Smooth muscle cell (in vitro differentiated cells): ENCODE results near the gene SMAD6. TPM values are rescaled to one million over a fixed set of nuclear protein-coding genes. Genes with fewer than 3 reads are reported as not detected.

Source experiments
- DNase-seq: peaks from one replicate; lab custom pipeline; 2025; ENCODE audit not compliant: unreplicated experiment; lab: John Stamatoyannopoulos, UW
- H2AFZ ChIP-seq: fragments of 200-600 bp; sonication (generic); 2 replicates; pipeline ENCODE4 v1.6.0; 2016; ENCODE audit warnings: antibody characterized with exemption, low read depth, mild to moderate bottlenecking
- H3F3A ChIP-seq: fragments of 200-600 bp; sonication (generic); 2 replicates; pipeline ENCODE4 v1.6.0; 2017; ENCODE audit warnings: antibody characterized with exemption, low read depth
- H3K27ac ChIP-seq: fragments of 200-600 bp; sonication (generic); 2 replicates; pipeline ENCODE4 v1.5.1; 2016; ENCODE audit warnings: low read depth, mild to moderate bottlenecking
- H3K27me3 ChIP-seq: fragments of 200-600 bp; sonication (generic); 2 replicates; pipeline ENCODE4 v1.6.1; 2016; ENCODE audit warnings: low read depth, mild to moderate bottlenecking
- H3K36me3 ChIP-seq: fragments of 200-600 bp; sonication (generic); 2 replicates; pipeline ENCODE4 v1.5.1; 2016; ENCODE audit warnings: low read depth
- H3K4me1 ChIP-seq: fragments of 200-600 bp; sonication (generic); 2 replicates; pipeline ENCODE4 v1.5.1; 2016; ENCODE audit warnings: low read depth
- H3K4me2 ChIP-seq: fragments of 200-600 bp; sonication (generic); 2 replicates; pipeline ENCODE4 v1.6.0; 2016; ENCODE audit warnings: mild to moderate bottlenecking
- H3K4me3 ChIP-seq: fragments of 200-600 bp; sonication (generic); 2 replicates; pipeline ENCODE4 v1.5.1; 2016; ENCODE audit warnings: mild to moderate bottlenecking
- H3K79me2 ChIP-seq: fragments of 200-600 bp; sonication (generic); 2 replicates; pipeline ENCODE4 v1.6.0; 2016; ENCODE audit warnings: low read depth, mild to moderate bottlenecking
- H3K9ac ChIP-seq: fragments of 200-600 bp; sonication (generic); 2 replicates; pipeline ENCODE4 v1.6.0; 2016; ENCODE audit warnings: low read depth
- H3K9me3 ChIP-seq: fragments of 200-600 bp; sonication (generic); replicated peaks from 2 replicates; pipeline ENCODE4 v1.5.1; 2016; ENCODE audit warnings: low read depth
- H4K20me1 ChIP-seq: fragments of 200-600 bp; sonication (generic); 2 replicates; pipeline ENCODE4 v1.6.0; 2016; ENCODE audit warnings: low read depth
- CTCF ChIP-seq: fragments of 200-600 bp; sonication (generic); IDR thresholded peaks from 2 replicates; pipeline ENCODE4 v1.5.1; 2017; ENCODE audit warnings: borderline replicate concordance, mild to moderate bottlenecking, antibody characterized with exemption; ENCODE audit not compliant: insufficient read depth, poor library complexity, severe bottlenecking
- WGBS: methylation state at CpG from one replicate; pipeline ENCODE4 v1.1.7; 2016; ENCODE audit warnings: low lambda C conversion rate; 5-methylcytosine and 5-hydroxymethylcytosine counted together
- polyA plus RNA-seq: library from polyadenylated mRNA; unstranded; fragments of >200 nt; fragmentation: Nextera tagmentation; extraction: Ambion mirVana; gene quantifications from 2 replicates; pipeline ENCODE4 v1.2.1, GENCODE V29; 2016
- total RNA-seq: library from RNA; depleted of rRNA; stranded (reverse); fragments of >200 nt; gene quantifications from 2 replicates; pipeline ENCODE4 v1.2.3, GENCODE V29; 2014

SMAD6 gene
- total and polyA plus RNA-seq, 2 experiments from 2014 or later, result 42.6 to 44.0 TPM

- peaks cover 16% of the 10 kb centered on the region for H3F3A ChIP-seq
- DNase-seq, result no peak
- no peaks in the 10 kb centered on the region for H3K79me2 ChIP-seq
- H3K9me3 ChIP-seq, result no peaks in the 10 kb centered on the region
- WGBS, result 75% methylated on average over 11 of the region's 11 CpGs
- H3K36me3 ChIP-seq, result no peaks in the 10 kb centered on the region
- H4K20me1 ChIP-seq, result no peaks in the 10 kb centered on the region
- no peak overlapping the region for H3K4me3 ChIP-seq
- H3K9ac ChIP-seq, result no peak overlapping the region
- H2AFZ ChIP-seq, result no peak overlapping the region
- no peak overlapping the region for H3K27ac ChIP-seq
- no peaks in the 10 kb centered on the region for H3K27me3 ChIP-seq
- H3K4me2 ChIP-seq, result no peak overlapping the region
- H3K4me1 ChIP-seq, result peaks cover 20% of the 10 kb centered on the region
- no peak for TF ChIP-seq CTCF
Measured at GRCh38 chr15:66800584-66801235, 98.7 kb downstream of the SMAD6 start.

GRCh38 chr15:66801266-66801665 lies 99.2 kb downstream of the SMAD6 start:
- Histone ChIP-seq H3K27ac (peak overlapping the region; percentile 95), H3K36me3 (no peaks in the 10 kb centered on the region), H2AFZ (no peak overlapping the region), H3K4me1 (peaks cover 20% of the 10 kb centered on the region), H3K9ac (no peak overlapping the region), H3K4me3 (no peak overlapping the region), H4K20me1 (no peaks in the 10 kb centered on the region), H3F3A (peaks cover 16% of the 10 kb centered on the region), H3K4me2 (no peak overlapping the region), H3K27me3 (no peaks in the 10 kb centered on the region), H3K9me3 (no peaks in the 10 kb centered on the region), H3K79me2 (no peaks in the 10 kb centered on the region)
- WGBS, result 91% methylated on average over 3 of the region's 3 CpGs
- DNase-seq, result no peak
- TF ChIP-seq CTCF, result no peak

GRCh38 chr15:66802025-66803001 lies 100.3 kb downstream of the SMAD6 start:
- Histone ChIP-seq H3K9me3 (no peaks in the 10 kb centered on the region), H3K79me2 (no peaks in the 10 kb centered on the region), H2AFZ (no peak overlapping the region), H3K36me3 (no peaks in the 10 kb centered on the region), H3K4me3 (no peak overlapping the region), H4K20me1 (no peaks in the 10 kb centered on the region), H3K27me3 (no peaks in the 10 kb centered on the region), H3K4me1 (peaks cover 20% of the 10 kb centered on the region), H3F3A (peaks cover 16% of the 10 kb centered on the region), H3K27ac (peak overlapping the region; percentile 95), H3K4me2 (peak overlapping the region; percentile 79), H3K9ac (peak overlapping the region; percentile 67)
- 19% methylated on average over 13 of the region's 13 CpGs for WGBS
- no peak for TF ChIP-seq CTCF
- DNase-seq, result no peak
